K562 treated with DMSO at 1 percent for 24 hours (cell line): ENCODE data around the gene TST. TPM values are rescaled to one million over a fixed set of nuclear protein-coding genes. Genes with fewer than 3 reads are reported as not detected.

Experiments
- total RNA-seq: library from RNA; unstranded; fragments of 300-600 nt; gene quantifications from 2 replicates; pipeline ENCODE4 v1.2.3, GENCODE V29; 2022; ENCODE audit warnings: low read depth; ENCODE audit not compliant: insufficient read depth

The TST gene
- 71.7 and 74.7 TPM in 2 replicates for total RNA-seq

DNA sequence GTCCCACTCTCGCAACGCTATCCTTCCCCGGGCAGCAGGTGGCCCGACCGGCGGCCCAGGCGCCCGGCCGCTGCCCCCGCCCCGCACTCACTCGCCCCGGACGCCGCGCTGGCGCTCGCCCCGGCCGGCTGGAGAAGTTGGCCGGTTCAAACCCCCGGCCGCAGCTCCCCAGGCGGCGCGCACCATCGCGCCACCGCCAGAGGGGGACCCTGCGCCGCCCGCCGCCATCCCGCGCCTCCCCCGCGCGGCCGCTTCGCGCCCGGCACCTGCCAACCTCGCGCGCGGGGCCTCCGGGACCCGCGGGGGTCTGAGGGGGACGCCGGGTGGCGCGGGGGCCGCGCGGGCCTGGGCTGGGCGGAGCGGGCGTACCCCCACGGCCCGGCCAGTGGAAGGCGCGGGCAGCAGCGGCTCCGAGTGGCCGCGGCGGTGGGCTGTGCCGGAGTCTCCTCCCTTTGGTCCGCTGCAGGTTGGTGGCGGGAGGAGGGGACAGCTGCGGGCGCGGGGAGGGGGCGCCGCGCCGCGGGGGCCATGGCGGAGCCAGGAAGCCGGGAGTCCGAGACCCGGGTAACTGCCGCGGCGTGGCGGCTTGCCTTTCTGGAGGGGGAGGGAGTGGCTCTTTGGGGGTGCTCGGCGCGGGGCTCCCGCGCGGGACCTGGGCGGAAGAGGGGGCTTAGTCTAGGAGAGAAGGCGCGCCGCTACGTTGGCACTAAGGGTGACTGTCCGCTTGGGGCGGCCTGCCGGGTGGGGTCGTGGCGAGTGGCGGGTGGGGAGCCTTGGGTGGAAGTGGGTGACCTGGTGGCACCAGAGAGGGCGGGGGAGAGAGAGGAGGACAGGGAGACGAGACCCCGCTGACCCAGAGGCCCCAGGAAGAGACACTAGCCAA is at the start of gene TST, which contains the start of gene MPST:
Gene TST, minus strand, starts transcription at position 139 of the 883 bp plus-strand sequence. CDS start 715 bp downstream, outside the sequence.
Gene MPST, plus strand, starts transcription at position 434 of the 883 bp plus-strand sequence. Its CDS starts 95 bp downstream, at position 529.

DNA sequence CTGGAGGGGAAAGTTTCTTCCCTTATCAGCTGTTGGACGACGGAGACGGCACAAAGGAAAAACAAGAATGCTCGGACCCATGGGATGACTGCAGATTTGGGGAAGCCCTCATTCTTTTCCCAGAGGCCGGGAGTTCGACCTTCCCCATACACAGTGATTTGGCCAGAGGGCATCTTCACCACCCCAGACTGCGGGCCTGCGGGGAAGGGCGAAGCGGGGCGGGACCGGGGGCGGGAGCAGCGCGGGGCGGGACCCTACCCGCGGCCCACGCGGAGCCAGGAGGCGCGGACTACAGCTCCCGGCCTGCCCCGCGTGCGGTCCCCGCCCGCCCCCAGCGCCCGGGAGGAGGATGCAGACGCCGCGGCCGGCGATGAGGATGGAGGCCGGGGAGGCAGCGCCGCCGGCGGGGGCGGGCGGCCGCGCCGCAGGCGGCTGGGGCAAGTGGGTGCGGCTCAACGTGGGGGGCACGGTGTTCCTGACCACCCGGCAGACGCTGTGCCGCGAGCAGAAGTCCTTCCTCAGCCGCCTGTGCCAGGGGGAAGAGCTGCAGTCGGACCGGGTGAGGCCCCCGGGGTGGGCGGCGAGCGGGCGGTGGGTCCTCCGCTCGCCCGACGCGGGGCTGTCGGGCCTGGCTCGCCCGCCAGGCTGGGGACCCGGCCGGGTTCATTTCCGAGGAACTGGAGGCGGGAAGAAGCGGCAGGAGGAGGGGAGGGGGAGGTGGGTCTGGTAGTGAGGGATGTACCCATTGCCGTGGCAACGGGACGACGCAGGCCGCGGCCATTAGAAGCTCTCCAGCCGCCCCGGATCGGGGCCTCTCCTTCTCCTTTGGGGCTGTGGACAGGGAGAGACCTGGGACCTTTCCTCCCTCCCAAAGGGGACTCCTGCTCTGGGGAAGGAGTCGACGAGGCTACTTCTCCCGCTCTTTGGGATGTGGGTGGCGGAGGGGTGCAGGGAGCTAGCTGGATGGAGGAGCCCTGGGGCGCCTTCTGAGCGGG is 32.4 kb upstream of the TST start, which contains the start of gene KCTD17:
Gene KCTD17, plus strand, starts transcription at position 352 of the 995 bp plus-strand sequence. Its CDS starts 19 bp downstream, at position 371.

Other genes with a start within 250 kb of the TST start
- 5.8 and 7.3 TPM in 2 replicates for gene IFT27, start 243.3 kb downstream of the TST start, total RNA-seq
- not detected in 2 replicates for gene PVALB, start 202.4 kb downstream of the TST start, total RNA-seq
- 3.3 and 4.2 TPM in 2 replicates for gene NCF4, start 158.4 kb downstream of the TST start, total RNA-seq
- 0.30 and 0.85 TPM in 2 replicates for gene CSF2RB, start 105.8 kb downstream of the TST start, total RNA-seq
- gene MPST, start 295 bp upstream of the TST start, total RNA-seq: 165 and 187 TPM in 2 replicates
- gene KCTD17, start 32.3 kb upstream of the TST start, total RNA-seq: 0.74 and 2.4 TPM in 2 replicates
- not detected in 2 replicates for gene TMPRSS6, start 90.3 kb upstream of the TST start, total RNA-seq
- 0.51 and 0.88 TPM in 2 replicates for gene IL2RB, start 130.5 kb upstream of the TST start, total RNA-seq
- gene C1QTNF6, start 168.8 kb upstream of the TST start, total RNA-seq: 1.5 and 2.2 TPM in 2 replicates
- gene SSTR3, start 193.0 kb upstream of the TST start, total RNA-seq: not detected in 2 replicates
- gene RAC2, start 224.8 kb upstream of the TST start, total RNA-seq: 420 and 433 TPM in 2 replicates